IPS-20b (cell line): ENCODE results near the gene SULT1A1.
A peak's percentile ranks its signal among the peaks of the same experiment; 100 is the strongest.
"Not testable (repeated sequence)": the region's sequence is repeated elsewhere in the genome, so short reads cannot be mapped to it uniquely, and the experiment has no call there.

ENCODE experiments used
- H3K27ac ChIP-seq: one replicate; pipeline ENCODE4 v1.5.1; 2013; ENCODE audit warnings: low read length
- H3K27me3 ChIP-seq: 2 replicates; pipeline ENCODE4 v1.6.1; 2013; ENCODE audit warnings: mild to moderate bottlenecking, low read length, inconsistent platforms; ENCODE audit not compliant: insufficient read depth
- H3K36me3 ChIP-seq: 2 replicates; pipeline ENCODE4 v1.6.1; 2013; ENCODE audit warnings: low read depth, mild to moderate bottlenecking, inconsistent platforms, low read length, moderate library complexity; ENCODE audit not compliant: insufficient read depth
- H3K4me1 ChIP-seq: 2 replicates; pipeline ENCODE4 v1.6.1; 2013; ENCODE audit warnings: mild to moderate bottlenecking, control low read depth, inconsistent platforms, low read length, moderate library complexity; ENCODE audit not compliant: insufficient read depth
- H3K4me3 ChIP-seq: 2 replicates; pipeline ENCODE4 v1.5.1; 2013; ENCODE audit warnings: mild to moderate bottlenecking, low read length, inconsistent platforms
- H3K9ac ChIP-seq: 2 replicates; pipeline ENCODE4 v1.6.1; 2013; ENCODE audit warnings: low read depth, mild to moderate bottlenecking, inconsistent platforms, low read length, moderate library complexity
- H3K9me3 ChIP-seq: 2 replicates; pipeline ENCODE4 v1.6.1; 2013; ENCODE audit warnings: mild to moderate bottlenecking, low read depth, low read length, inconsistent platforms; ENCODE audit not compliant: insufficient read depth

The SULT1A1 gene

GRCh38 chr16:28609631-28610594, at the start of gene SULT1A1:
TSS of gene SULT1A1 (minus strand) at chr16:28610044. CDS start at chr16:28608855, 1,189 bp downstream.
- Histone ChIP-seq H3K4me1 (no peaks in the 10 kb centered on the region; the same call in 1 of the 2 replicates), H3K9me3 (no peaks in the 10 kb centered on the region), H3K36me3 (no peaks in the 10 kb centered on the region), H3K27ac (no peak within 1 kb of the TSS), H3K27me3 (no peaks in the 10 kb centered on the region), H3K4me3 (no peak within 1 kb of the TSS), H3K9ac (no peak within 1 kb of the TSS)

GRCh38 chr16:28639959-28640358, 30.1 kb upstream of the SULT1A1 start:
- not testable (repeated sequence) for H3K4me3 ChIP-seq, H3K9ac ChIP-seq, H3K4me1 ChIP-seq, H3K27ac ChIP-seq, H3K36me3 ChIP-seq, H3K27me3 ChIP-seq, H3K9me3 ChIP-seq

- not testable (repeated sequence) for H3K36me3 ChIP-seq, H3K9ac ChIP-seq, H3K4me3 ChIP-seq, H3K4me1 ChIP-seq, H3K27me3 ChIP-seq, H3K9me3 ChIP-seq, H3K27ac ChIP-seq
Observed at GRCh38 chr16:28638359-28638758, 28.5 kb upstream of the SULT1A1 start.

- H3K9me3 ChIP-seq, H3K9ac ChIP-seq, H3K27me3 ChIP-seq, H3K27ac ChIP-seq, H3K4me3 ChIP-seq, H3K36me3 ChIP-seq, H3K4me1 ChIP-seq: not testable (repeated sequence)
Observed at GRCh38 chr16:28637765-28638164, 27.9 kb upstream of the SULT1A1 start, which contains the start of gene NPIPB8. TSS of gene NPIPB8 (plus strand) at chr16:28638065. CDS start at chr16:28638361, 296 bp downstream.

- not testable (repeated sequence) for H3K9me3 ChIP-seq, H3K27ac ChIP-seq, H3K9ac ChIP-seq, H3K4me3 ChIP-seq, H3K36me3 ChIP-seq, H3K27me3 ChIP-seq, H3K4me1 ChIP-seq
Observed at GRCh38 chr16:28636093-28636823, 26.4 kb upstream of the SULT1A1 start.

GRCh38 chr16:28630905-28631304, 21.1 kb upstream of the SULT1A1 start:
- H3K27me3 ChIP-seq, H3K9me3 ChIP-seq, H3K36me3 ChIP-seq, H3K9ac ChIP-seq, H3K4me3 ChIP-seq, H3K27ac ChIP-seq, H3K4me1 ChIP-seq: not testable (repeated sequence)

- H3K4me3 ChIP-seq = no peak overlapping the region
- H3K4me1 ChIP-seq = peaks cover 5% of the 10 kb centered on the region; the same call in 1 of the 2 replicates
- H3K27me3 ChIP-seq = no peaks in the 10 kb centered on the region
- no peak overlapping the region for H3K9ac ChIP-seq
- no peaks in the 10 kb centered on the region for H3K9me3 ChIP-seq
- no peak overlapping the region for H3K27ac ChIP-seq
- H3K36me3 ChIP-seq = no peaks in the 10 kb centered on the region
Observed at GRCh38 chr16:28623172-28623711, 13.4 kb upstream of the SULT1A1 start.

GRCh38 chr16:28622532-28623171, 12.8 kb upstream of the SULT1A1 start:
- H3K9me3 ChIP-seq, H3K36me3 ChIP-seq, H3K4me1 ChIP-seq, H3K27ac ChIP-seq, H3K4me3 ChIP-seq, H3K9ac ChIP-seq, H3K27me3 ChIP-seq: not testable (repeated sequence)

- no peaks in the 10 kb centered on the region for H3K36me3 ChIP-seq
- H3K4me3 ChIP-seq = no peak overlapping the region
- H3K27me3 ChIP-seq = no peaks in the 10 kb centered on the region
- no peak overlapping the region for H3K9ac ChIP-seq
- H3K4me1 ChIP-seq = peaks cover 13% of the 10 kb centered on the region
- H3K27ac ChIP-seq = no peak overlapping the region
- no peaks in the 10 kb centered on the region for H3K9me3 ChIP-seq
Observed at GRCh38 chr16:28621481-28622155, 11.8 kb upstream of the SULT1A1 start.

GRCh38 chr16:28620316-28620715, 10.5 kb upstream of the SULT1A1 start:
- not testable (repeated sequence) for H3K4me3 ChIP-seq, H3K27ac ChIP-seq, H3K36me3 ChIP-seq, H3K9me3 ChIP-seq, H3K9ac ChIP-seq, H3K27me3 ChIP-seq
- H3K4me1 ChIP-seq = peaks cover 13% of the 10 kb centered on the region

GRCh38 chr16:28617874-28618273, 8.0 kb upstream of the SULT1A1 start:
- H3K4me1 ChIP-seq = peaks cover 13% of the 10 kb centered on the region
- H3K27ac ChIP-seq = no peak overlapping the region
- peak overlapping the region; percentile 48; the same call in 1 of the 2 replicates for H3K9ac ChIP-seq
- H3K27me3 ChIP-seq = no peaks in the 10 kb centered on the region
- H3K9me3 ChIP-seq = no peaks in the 10 kb centered on the region
- no peak overlapping the region for H3K4me3 ChIP-seq
- no peaks in the 10 kb centered on the region for H3K36me3 ChIP-seq
